Aorta (tissue), 5 donors: ENCODE results near the gene GSX1. TPM values are rescaled to one million over a fixed set of nuclear protein-coding genes. Genes with fewer than 3 reads are reported as not detected.

Experiments
- ATAC-seq: fragments of 200-7000 bp; cut with Tn5 transposase; one replicate; pipeline ENCODE4 v1.9.1; 2022; ENCODE audit warnings: moderate library complexity; ENCODE audit not compliant: low FRiP score
- DNase-seq, 2 donors: peaks; one replicate each; pipeline ENCODE4 v3.0.0-alpha.2; 2020
- H3K27ac ChIP-seq, 2 donors: one replicate each; pipeline ENCODE4 v1.5.1; 2013; ENCODE audit warnings: low read length in 2 of 2, mild to moderate bottlenecking in 2 of 2, moderate library complexity in 2 of 2, control low read depth in 1 of 2, inconsistent platforms in 1 of 2, low read depth in 1 of 2
- H3K27me3 ChIP-seq, 2 donors: one replicate each; pipeline ENCODE4 v1.6.1; 2013; ENCODE audit warnings: control low read depth in 1 of 2, low read length in 1 of 2, mild to moderate bottlenecking in 1 of 2, moderate library complexity in 1 of 2; ENCODE audit not compliant: insufficient read depth in 2 of 2, control insufficient read depth in 1 of 2
- H3K36me3 ChIP-seq, 2 donors: one replicate each; pipeline ENCODE4 v1.6.1; 2013; ENCODE audit warnings: control low read depth in 1 of 2, low read length in 1 of 2, mild to moderate bottlenecking in 1 of 2; ENCODE audit not compliant: insufficient read depth in 2 of 2, control insufficient read depth in 1 of 2
- H3K4me1 ChIP-seq, 2 donors: one replicate each; pipeline ENCODE4 v1.6.1; 2013; ENCODE audit warnings: low read length in 2 of 2, control low read depth in 1 of 2, mild to moderate bottlenecking in 1 of 2, moderate library complexity in 1 of 2; ENCODE audit not compliant: insufficient read depth in 2 of 2, control insufficient read depth in 1 of 2
- H3K4me3 ChIP-seq, 2 donors: one replicate each; pipeline ENCODE4 v1.5.1; 2013; ENCODE audit warnings: low read length in 2 of 2, control low read depth in 1 of 2, mild to moderate bottlenecking in 1 of 2
- H3K9me3 ChIP-seq: one replicate; pipeline ENCODE4 v1.6.1; 2013; ENCODE audit warnings: mild to moderate bottlenecking, low read length; ENCODE audit not compliant: control insufficient read depth
- WGBS, 2 donors: extraction: QIAGEN DNeasy Blood & Tissue Kit; methylation state at CpG; one replicate each; pipeline ENCODE4 v1.1.7; 2013; 5-methylcytosine and 5-hydroxymethylcytosine counted together
- intact Hi-C, 2 donors: fragments of 100-400 bp; cut with DNase I; formaldehyde crosslinking; loops; one replicate each; pipeline versions ENCODE4 v1.14.2 to v1.15.0; 2022
- polyA plus RNA-seq, 2 donors: library from polyadenylated mRNA; stranded (reverse); fragments of 200-250 nt; gene quantifications; one replicate each; pipeline ENCODE4 v1.2.3, GENCODE V29; 2013
- total RNA-seq, 2 donors: library from RNA; stranded (reverse); fragmentation: NEBNext Ultra II Directional; extraction: Animal tissue kit (Norgen Biotek cat#: 25700); gene quantifications; one replicate each; pipeline ENCODE4 v1.2.1, GENCODE V29; 2021
- donor health status: healthy with polysubstance abuse.
- donor health status: Bipolar disorder and iron deficiency.
- donor health status: DM: no; HTN: no; CAD: no.
- donor health status: DM: no; HTN: no; CAD: no.
- donor health status: DM: yes; HTN: yes; CAD: no.

The GSX1 gene
- total and polyA plus RNA-seq, 4 donors = not detected

- WGBS, 2 donors = 2% methylated on average over 17 of the region's 17 CpGs
- Histone ChIP-seq H3K4me1 (no peaks in the 10 kb centered on the region), H3K27me3 (no peaks in the 10 kb centered on the region), H3K4me3 (no peak overlapping the region), H3K36me3 (no peaks in the 10 kb centered on the region), H3K9me3 (no peaks in the 10 kb centered on the region), H3K27ac (no peak overlapping the region)
- no peak for DNase-seq
- ATAC-seq = no peak
- intact Hi-C loops = no loop called here
These were observed 30.1 kb downstream of the GSX1 start for GRCh38 chr13:27822258-27822872.

GRCh38 chr13:27822873-27823311, 30.6 kb downstream of the GSX1 start:
- Histone ChIP-seq H3K9me3 (no peaks in the 10 kb centered on the region), H3K4me3 (no peak overlapping the region), H3K27ac (no peak overlapping the region), H3K27me3 (no peaks in the 10 kb centered on the region), H3K4me1 (no peaks in the 10 kb centered on the region), H3K36me3 (no peaks in the 10 kb centered on the region)
- DNase-seq (no peak), ATAC-seq (no peak)
- intact Hi-C loops = no loop called here
- 2 to 4% methylated on average over 18 of the region's 18 CpGs for WGBS, 2 donors

- H3K27me3 ChIP-seq = no peaks in the 10 kb centered on the region
- no peak for DNase-seq
- intact Hi-C loops = no loop called here
- H3K9me3 ChIP-seq = no peaks in the 10 kb centered on the region
- no peak overlapping the region for H3K4me3 ChIP-seq
- no peak for ATAC-seq
- no peaks in the 10 kb centered on the region for H3K4me1 ChIP-seq
- no peak overlapping the region for H3K27ac ChIP-seq
- no peaks in the 10 kb centered on the region for H3K36me3 ChIP-seq
- 7 to 9% methylated on average over 3 of the region's 3 CpGs for WGBS, 2 donors
These were observed 31.8 kb downstream of the GSX1 start for GRCh38 chr13:27824121-27824520.

GRCh38 chr13:27825072-27825471, 32.8 kb downstream of the GSX1 start:
- intact Hi-C loops = loop anchor here (5.0 kb wide), 3 partner anchors 172 to 293 kb away; no protein-coding TSS in a partner anchor
- H3K9me3 ChIP-seq = no peaks in the 10 kb centered on the region
- ATAC-seq (no peak), DNase-seq (no peak)
- 19% methylated on average over 5 of the region's 5 CpGs for WGBS, 2 donors
- H3K36me3 ChIP-seq = no peaks in the 10 kb centered on the region
- H3K4me1 ChIP-seq = no peaks in the 10 kb centered on the region
- H3K27me3 ChIP-seq = no peaks in the 10 kb centered on the region
- H3K27ac ChIP-seq = no peak overlapping the region
- H3K4me3 ChIP-seq = no peak overlapping the region

GRCh38 chr13:27826379-27827353, 34.4 kb downstream of the GSX1 start:
- no peak overlapping the region for H3K27ac ChIP-seq
- H3K9me3 ChIP-seq = no peaks in the 10 kb centered on the region
- 11 to 12% methylated on average over 30 of the region's 30 CpGs for WGBS, 2 donors
- no peak overlapping the region for H3K4me3 ChIP-seq
- ATAC-seq = peak; percentile 91
- peak; percentile 82 to 92 for DNase-seq
- no peaks in the 10 kb centered on the region for H3K27me3 ChIP-seq
- no peaks in the 10 kb centered on the region for H3K36me3 ChIP-seq
- no peaks in the 10 kb centered on the region for H3K4me1 ChIP-seq
- intact Hi-C loops = loop anchor here (2.0 to 5.0 kb wide), 6 partner anchors 171 to 464 kb away; no protein-coding TSS in a partner anchor

GRCh38 chr13:27827646-27828045, 35.4 kb downstream of the GSX1 start:
- no peaks in the 10 kb centered on the region for H3K4me1 ChIP-seq
- no peak for ATAC-seq

GRCh38 chr13:27830010-27830409, 37.7 kb downstream of the GSX1 start:
- H3K36me3 ChIP-seq = no peaks in the 10 kb centered on the region
- no peaks in the 10 kb centered on the region for H3K4me1 ChIP-seq
- no peak overlapping the region for H3K27ac ChIP-seq
- WGBS, 2 donors = 3% methylated on average over 25 of the region's 25 CpGs
- no peaks in the 10 kb centered on the region for H3K9me3 ChIP-seq
- no peaks in the 10 kb centered on the region for H3K27me3 ChIP-seq
- DNase-seq (peak; percentile 50 to 81), ATAC-seq (peak; percentile 74)
- no peak overlapping the region for H3K4me3 ChIP-seq
- intact Hi-C loops = loop anchor here (5.0 to 10.0 kb wide), 2 partner anchors 125 to 152 kb away; no protein-coding TSS in a partner anchor

More at GRCh38 chr13:27827646-27828045, 35.4 kb downstream of the GSX1 start:
- H3K9me3 ChIP-seq = no peaks in the 10 kb centered on the region
- no peak for DNase-seq
- no peaks in the 10 kb centered on the region for H3K27me3 ChIP-seq
- no peak overlapping the region for H3K27ac ChIP-seq
- intact Hi-C loops = loop anchor here (2.0 to 5.0 kb wide), 6 partner anchors 170 to 465 kb away; no protein-coding TSS in a partner anchor
- H3K36me3 ChIP-seq = no peaks in the 10 kb centered on the region
- no peak overlapping the region for H3K4me3 ChIP-seq
- 81 to 85% methylated on average over 4 of the region's 4 CpGs for WGBS, 2 donors

- Histone ChIP-seq H3K27ac (no peak overlapping the region), H3K4me3 (no peak overlapping the region), H3K36me3 (no peaks in the 10 kb centered on the region), H3K4me1 (no peaks in the 10 kb centered on the region), H3K9me3 (no peaks in the 10 kb centered on the region), H3K27me3 (peaks cover 0 to 1% of the 10 kb centered on the region in 2 donors)
- 89 to 96% methylated on average over 7 of the region's 7 CpGs for WGBS, 2 donors
- ATAC-seq (no peak), DNase-seq (no peak)
- intact Hi-C loops = loop anchor here (5.0 to 10.0 kb wide), 2 partner anchors 122 to 149 kb away; no protein-coding TSS in a partner anchor
These were observed 40.9 kb downstream of the GSX1 start for GRCh38 chr13:27833206-27833605.
